Metanephros (tissue), 2 donors: Measurements from ENCODE around the gene THEM5. TPM values are rescaled to one million over a fixed set of nuclear protein-coding genes. Genes with fewer than 3 reads are reported as not detected.

Experiments used
- small RNA-seq: library from RNA; depleted of rRNA; stranded (forward); fragments of <200 nt; gene quantifications from one replicate; pipeline ENCODE3, GENCODE V24; 2014; ENCODE audit warnings: low replicate concordance
- total RNA-seq: library from RNA; depleted of rRNA; stranded (reverse); fragments of >200 nt; gene quantifications from one replicate; pipeline ENCODE4 v1.2.3, GENCODE V29; 2014

The THEM5 gene
- 0.41 TPM for total RNA-seq

GRCh38 chr1:151853411-151853943 is at the start of gene THEM5:
TSS of gene THEM5 (minus strand) at chr1:151853712. CDS start at chr1:151853565, 147 bp downstream.

GRCh38 chr1:151839457-151840403 is 13.8 kb downstream of the THEM5 start, which contains the start of gene C2CD4D:
TSS of gene C2CD4D (minus strand) at chr1:151839820. CDS start at chr1:151838989, 831 bp downstream.

GRCh38 chr1:151831605-151832004 is 21.9 kb downstream of the THEM5 start, which contains the start of gene RORC:
TSS of gene RORC (minus strand) at chr1:151831802. CDS start at chr1:151831764, 38 bp downstream.

GRCh38 chr1:151805066-151805820 is 48.3 kb downstream of the THEM5 start, which contains the start of gene LINGO4:
TSS of gene LINGO4 (minus strand) at chr1:151805419. CDS start at chr1:151802704, 2,715 bp downstream.

Small RNAs within 50 kb of the gene (small RNA-seq; reads per million reads assigned to genes)
- gene RF00019, result not detected

Other genes starting within 250 kb of the THEM5 start
- 44.3 TPM for gene SNX27, start 241.7 kb downstream of the THEM5 start, total RNA-seq
- 0.18 TPM for gene CELF3, start 136.9 kb downstream of the THEM5 start, total RNA-seq
- gene RIIAD1, start 132.2 kb downstream of the THEM5 start, total RNA-seq, result 2.3 TPM
- gene MRPL9, start 90.2 kb downstream of the THEM5 start, total RNA-seq, result 59.6 TPM
- 5.2 TPM for gene TDRKH, start 63.2 kb downstream of the THEM5 start, total RNA-seq
- 0.47 TPM for gene LINGO4, start 48.3 kb downstream of the THEM5 start, total RNA-seq
- gene RORC, start 21.9 kb downstream of the THEM5 start, total RNA-seq, result 10.2 TPM
- 0.12 TPM for gene C2CD4D, start 13.9 kb downstream of the THEM5 start, total RNA-seq
- 18.5 TPM for gene THEM4, start 55.8 kb upstream of the THEM5 start, total RNA-seq
- gene S100A10, start 140.1 kb upstream of the THEM5 start, total RNA-seq, result 76.5 TPM
- 48.2 TPM for gene S100A11, start 183.3 kb upstream of the THEM5 start, total RNA-seq
- gene TCHHL1, start 235.4 kb upstream of the THEM5 start, total RNA-seq, result not detected